Omental fat pad (tissue), 4 donors: ENCODE results near the gene RCC2. TPM values are rescaled to one million over a fixed set of nuclear protein-coding genes. Genes with fewer than 3 reads are reported as not detected.

Source experiments
- ATAC-seq: fragments of 150-250 bp; one replicate; pipeline ENCODE4 v1.9.1; 2016; ENCODE audit warnings: mild to moderate bottlenecking, moderate library complexity; ENCODE audit not compliant: low FRiP score
- DNase-seq: peaks from one replicate; pipeline ENCODE4 v3.0.0-alpha.2; 2019; ENCODE audit warnings: low spot score
- CTCF ChIP-seq, 3 donors: fragments of 450-650 bp; IDR thresholded peaks; one replicate each; pipeline ENCODE4 v1.5.1; 2016 to 2017; ENCODE audit warnings: antibody characterized with exemption in 3 of 3, mild to moderate bottlenecking in 3 of 3, moderate library complexity in 2 of 3
- total RNA-seq, 4 donors: library from RNA; depleted of rRNA; stranded (reverse); fragments of >200 nt; gene quantifications; one replicate each; pipeline ENCODE4 v1.1.0, GENCODE V29; 2016

The RCC2 gene
- total RNA-seq, 4 donors from 2014 or later, result 20.9 to 44.4 (median 26.6) TPM

- no peak for ATAC-seq
- DNase-seq, result no peak
- no peak for TF ChIP-seq CTCF (IDR thresholded peaks at IDR 0.05)
Measured at GRCh38 chr1:17427696-17428660, 11.5 kb downstream of the RCC2 start.

- DNase-seq (no peak), ATAC-seq (no peak)
- TF ChIP-seq CTCF (IDR thresholded peaks at IDR 0.05), result no peak
Measured at GRCh38 chr1:17425806-17426600, 13.5 kb downstream of the RCC2 start.

- no peak for TF ChIP-seq CTCF (IDR thresholded peaks at IDR 0.05)
- ATAC-seq (no peak), DNase-seq (no peak)
Measured at GRCh38 chr1:17423781-17424245, 15.7 kb downstream of the RCC2 start.

GRCh38 chr1:17422461-17422860 is 17.0 kb downstream of the RCC2 start:
- ATAC-seq, result no peak
- no peak for DNase-seq
- TF ChIP-seq CTCF (IDR thresholded peaks at IDR 0.05), result no peak

- no peak for ATAC-seq
- TF ChIP-seq CTCF (IDR thresholded peaks at IDR 0.05), result no peak
- DNase-seq, result no peak
Measured at GRCh38 chr1:17420391-17420918, 19.0 kb downstream of the RCC2 start.

GRCh38 chr1:17419626-17420328 is 19.7 kb downstream of the RCC2 start:
- DNase-seq (peak; percentile 34), ATAC-seq (peak; percentile 62)
- TF ChIP-seq CTCF (IDR thresholded peaks at IDR 0.05), result peak in 2 of 3 donors; percentile 57 to 86
